HG02840 (cell line): Measurements from ENCODE around the gene KIZ.
"Not testable (repeated sequence)": the region's sequence is repeated elsewhere in the genome, so short reads cannot be mapped to it uniquely, and the experiment has no call there.

Source experiments
- ATAC-seq: cut with Tn5 transposase; IDR thresholded peaks from one replicate; pipeline ENCODE4 v1.9.1; 2021; ENCODE audit warnings: mild to moderate bottlenecking, moderate library complexity, moderate number of reproducible peaks; ENCODE audit not compliant: unreplicated experiment, low FRiP score

KIZ gene

GRCh38 chr20:21219686-21220085 is 93.8 kb downstream of the KIZ start:
- no peak for ATAC-seq

- ATAC-seq, result no peak
Measured at GRCh38 chr20:21224217-21224616, 98.3 kb downstream of the KIZ start.

GRCh38 chr20:21225215-21225947 is 99.5 kb downstream of the KIZ start:
- ATAC-seq, result no peak

GRCh38 chr20:21228511-21228910 is 102.6 kb downstream of the KIZ start:
- peak; percentile 73 for ATAC-seq

- no peak for ATAC-seq
Measured at GRCh38 chr20:21229163-21229562, 103.3 kb downstream of the KIZ start.

GRCh38 chr20:21230220-21230619 is 104.3 kb downstream of the KIZ start:
- no peak for ATAC-seq

GRCh38 chr20:21230686-21231085 is 104.8 kb downstream of the KIZ start:
- ATAC-seq, result no peak

- ATAC-seq, result no peak
Measured at GRCh38 chr20:21232546-21233280, 106.8 kb downstream of the KIZ start.

GRCh38 chr20:21234324-21234723 is 108.4 kb downstream of the KIZ start:
- ATAC-seq, result no peak

- no peak for ATAC-seq
Measured at GRCh38 chr20:21234806-21235483, 109.1 kb downstream of the KIZ start.

GRCh38 chr20:21235484-21236445 is 109.9 kb downstream of the KIZ start:
- ATAC-seq, result no peak

GRCh38 chr20:21237956-21238799 is 112.3 kb downstream of the KIZ start:
- ATAC-seq, result no peak

GRCh38 chr20:21238818-21239536 is 113.1 kb downstream of the KIZ start:
- no peak for ATAC-seq

GRCh38 chr20:21240394-21240793 is 114.5 kb downstream of the KIZ start:
- ATAC-seq, result no peak

- no peak for ATAC-seq
Measured at GRCh38 chr20:21241406-21241805, 115.5 kb downstream of the KIZ start.

GRCh38 chr20:21243811-21244210 is 117.9 kb downstream of the KIZ start:
- ATAC-seq, result no peak

GRCh38 chr20:21244808-21245207 is 118.9 kb downstream of the KIZ start:
- no peak for ATAC-seq

- ATAC-seq, result no peak
Measured at GRCh38 chr20:21246161-21246560, 120.3 kb downstream of the KIZ start.

- ATAC-seq, result not testable (repeated sequence)
Measured at GRCh38 chr20:21247603-21248095, 121.8 kb downstream of the KIZ start.
